Measurements from ENCODE around the gene GSTP1. TPM values are rescaled to one million over a fixed set of nuclear protein-coding genes. Genes with fewer than 3 reads are reported as not detected.

The GSTP1 gene
- total and polyA plus RNA-seq, 9 of the 15 experiments (the other 6 are each of a cell fraction or from before 2014, with no cell fraction given) = 592 to 2,150 (median 1,204) TPM

DNA sequence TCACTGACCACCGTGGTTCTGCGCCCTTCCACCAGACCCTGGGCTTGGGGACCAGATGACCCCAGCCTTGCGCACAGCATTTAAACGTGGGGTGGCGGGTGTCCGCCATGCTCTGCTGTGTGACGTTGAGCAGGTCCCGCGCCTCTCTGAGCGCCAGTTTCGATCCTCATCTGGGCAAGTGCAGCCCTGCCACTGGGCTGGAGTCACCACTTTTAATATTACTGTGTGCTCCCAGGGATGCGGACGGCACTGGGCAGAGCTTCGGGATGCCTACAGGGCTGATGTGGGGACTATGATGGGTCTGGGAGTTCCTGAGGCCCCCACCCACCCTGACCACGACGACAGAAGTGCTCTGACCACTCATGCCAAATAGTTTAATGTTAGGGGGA lies 47.3 kb downstream of the GSTP1 start (continued):
- TF ChIP-seq, protein P1, sequence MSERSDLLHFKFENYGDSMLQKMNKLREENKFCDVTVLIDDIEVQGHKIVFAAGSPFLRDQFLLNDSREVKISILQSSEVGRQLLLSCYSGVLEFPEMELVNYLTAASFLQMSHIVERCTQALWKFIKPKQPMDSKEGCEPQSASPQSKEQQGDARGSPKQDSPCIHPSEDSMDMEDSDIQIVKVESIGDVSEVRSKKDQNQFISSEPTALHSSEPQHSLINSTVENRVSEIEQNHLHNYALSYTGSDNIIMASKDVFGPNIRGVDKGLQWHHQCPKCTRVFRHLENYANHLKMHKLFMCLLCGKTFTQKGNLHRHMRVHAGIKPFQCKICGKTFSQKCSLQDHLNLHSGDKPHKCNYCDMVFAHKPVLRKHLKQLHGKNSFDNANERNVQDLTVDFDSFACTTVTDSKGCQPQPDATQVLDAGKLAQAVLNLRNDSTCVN (CRISPR knock-in tag; IDR thresholded peaks at IDR 0.05) = 0 out of 2 replicates have a peak, but pooled peaks have one; percentile 6
- TF ChIP-seq CHD4 (IDR thresholded peaks at IDR 0.05; ENCODE audit: insufficient read depth, insufficient replicate concordance, low read depth, low read length, poor library complexity, severe bottlenecking) (peak; percentile 93), MCM5 (IDR thresholded peaks at IDR 0.05; ENCODE audit: low read depth) (no peak), ATF3 (IDR thresholded peaks at IDR 0.05) (peak; percentile 42), ATF3 (CRISPR knock-in tag; conservative IDR thresholded peaks at IDR 0.05) (no peak), PML (IDR thresholded peaks at IDR 0.05; ENCODE audit: low read length) (no peak), CCNT2 (IDR thresholded peaks at IDR 0.05; ENCODE audit: borderline replicate concordance, extremely low read depth, insufficient read length, low read depth, low read length) (no peak), ZNF583 (CRISPR knock-in tag; IDR thresholded peaks at IDR 0.05) (0 out of 2 replicates have a peak, but pooled peaks have one; percentile 15), ZNF551 (CRISPR knock-in tag; IDR thresholded peaks at IDR 0.05) (no peak), NRF1 (conservative IDR thresholded peaks at IDR 0.05 in 1 of 2, IDR thresholded peaks at IDR 0.05 in 1 of 2) (no peak), ZNF445 (CRISPR knock-in tag; IDR thresholded peaks at IDR 0.05; ENCODE audit: low read depth) (no peak)
- TF ChIP-seq, protein P2, sequence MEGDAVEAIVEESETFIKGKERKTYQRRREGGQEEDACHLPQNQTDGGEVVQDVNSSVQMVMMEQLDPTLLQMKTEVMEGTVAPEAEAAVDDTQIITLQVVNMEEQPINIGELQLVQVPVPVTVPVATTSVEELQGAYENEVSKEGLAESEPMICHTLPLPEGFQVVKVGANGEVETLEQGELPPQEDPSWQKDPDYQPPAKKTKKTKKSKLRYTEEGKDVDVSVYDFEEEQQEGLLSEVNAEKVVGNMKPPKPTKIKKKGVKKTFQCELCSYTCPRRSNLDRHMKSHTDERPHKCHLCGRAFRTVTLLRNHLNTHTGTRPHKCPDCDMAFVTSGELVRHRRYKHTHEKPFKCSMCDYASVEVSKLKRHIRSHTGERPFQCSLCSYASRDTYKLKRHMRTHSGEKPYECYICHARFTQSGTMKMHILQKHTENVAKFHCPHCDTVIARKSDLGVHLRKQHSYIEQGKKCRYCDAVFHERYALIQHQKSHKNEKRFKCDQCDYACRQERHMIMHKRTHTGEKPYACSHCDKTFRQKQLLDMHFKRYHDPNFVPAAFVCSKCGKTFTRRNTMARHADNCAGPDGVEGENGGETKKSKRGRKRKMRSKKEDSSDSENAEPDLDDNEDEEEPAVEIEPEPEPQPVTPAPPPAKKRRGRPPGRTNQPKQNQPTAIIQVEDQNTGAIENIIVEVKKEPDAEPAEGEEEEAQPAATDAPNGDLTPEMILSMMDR (IDR thresholded peaks at IDR 0.05 in 2 of 3, conservative IDR thresholded peaks at IDR 0.05 in 1 of 3; ENCODE audit: insufficient read depth in 2 of 3, low read depth in 1 of 3, low read length in 3 of 3) = no peak
- TF ChIP-seq, protein P3, sequence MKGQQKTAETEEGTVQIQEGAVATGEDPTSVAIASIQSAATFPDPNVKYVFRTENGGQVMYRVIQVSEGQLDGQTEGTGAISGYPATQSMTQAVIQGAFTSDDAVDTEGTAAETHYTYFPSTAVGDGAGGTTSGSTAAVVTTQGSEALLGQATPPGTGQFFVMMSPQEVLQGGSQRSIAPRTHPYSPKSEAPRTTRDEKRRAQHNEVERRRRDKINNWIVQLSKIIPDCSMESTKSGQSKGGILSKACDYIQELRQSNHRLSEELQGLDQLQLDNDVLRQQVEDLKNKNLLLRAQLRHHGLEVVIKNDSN (CRISPR knock-in tag; IDR thresholded peaks at IDR 0.05) = peak; percentile 10; the same call in 1 of the 2 replicates
- TF ChIP-seq, protein P4, sequence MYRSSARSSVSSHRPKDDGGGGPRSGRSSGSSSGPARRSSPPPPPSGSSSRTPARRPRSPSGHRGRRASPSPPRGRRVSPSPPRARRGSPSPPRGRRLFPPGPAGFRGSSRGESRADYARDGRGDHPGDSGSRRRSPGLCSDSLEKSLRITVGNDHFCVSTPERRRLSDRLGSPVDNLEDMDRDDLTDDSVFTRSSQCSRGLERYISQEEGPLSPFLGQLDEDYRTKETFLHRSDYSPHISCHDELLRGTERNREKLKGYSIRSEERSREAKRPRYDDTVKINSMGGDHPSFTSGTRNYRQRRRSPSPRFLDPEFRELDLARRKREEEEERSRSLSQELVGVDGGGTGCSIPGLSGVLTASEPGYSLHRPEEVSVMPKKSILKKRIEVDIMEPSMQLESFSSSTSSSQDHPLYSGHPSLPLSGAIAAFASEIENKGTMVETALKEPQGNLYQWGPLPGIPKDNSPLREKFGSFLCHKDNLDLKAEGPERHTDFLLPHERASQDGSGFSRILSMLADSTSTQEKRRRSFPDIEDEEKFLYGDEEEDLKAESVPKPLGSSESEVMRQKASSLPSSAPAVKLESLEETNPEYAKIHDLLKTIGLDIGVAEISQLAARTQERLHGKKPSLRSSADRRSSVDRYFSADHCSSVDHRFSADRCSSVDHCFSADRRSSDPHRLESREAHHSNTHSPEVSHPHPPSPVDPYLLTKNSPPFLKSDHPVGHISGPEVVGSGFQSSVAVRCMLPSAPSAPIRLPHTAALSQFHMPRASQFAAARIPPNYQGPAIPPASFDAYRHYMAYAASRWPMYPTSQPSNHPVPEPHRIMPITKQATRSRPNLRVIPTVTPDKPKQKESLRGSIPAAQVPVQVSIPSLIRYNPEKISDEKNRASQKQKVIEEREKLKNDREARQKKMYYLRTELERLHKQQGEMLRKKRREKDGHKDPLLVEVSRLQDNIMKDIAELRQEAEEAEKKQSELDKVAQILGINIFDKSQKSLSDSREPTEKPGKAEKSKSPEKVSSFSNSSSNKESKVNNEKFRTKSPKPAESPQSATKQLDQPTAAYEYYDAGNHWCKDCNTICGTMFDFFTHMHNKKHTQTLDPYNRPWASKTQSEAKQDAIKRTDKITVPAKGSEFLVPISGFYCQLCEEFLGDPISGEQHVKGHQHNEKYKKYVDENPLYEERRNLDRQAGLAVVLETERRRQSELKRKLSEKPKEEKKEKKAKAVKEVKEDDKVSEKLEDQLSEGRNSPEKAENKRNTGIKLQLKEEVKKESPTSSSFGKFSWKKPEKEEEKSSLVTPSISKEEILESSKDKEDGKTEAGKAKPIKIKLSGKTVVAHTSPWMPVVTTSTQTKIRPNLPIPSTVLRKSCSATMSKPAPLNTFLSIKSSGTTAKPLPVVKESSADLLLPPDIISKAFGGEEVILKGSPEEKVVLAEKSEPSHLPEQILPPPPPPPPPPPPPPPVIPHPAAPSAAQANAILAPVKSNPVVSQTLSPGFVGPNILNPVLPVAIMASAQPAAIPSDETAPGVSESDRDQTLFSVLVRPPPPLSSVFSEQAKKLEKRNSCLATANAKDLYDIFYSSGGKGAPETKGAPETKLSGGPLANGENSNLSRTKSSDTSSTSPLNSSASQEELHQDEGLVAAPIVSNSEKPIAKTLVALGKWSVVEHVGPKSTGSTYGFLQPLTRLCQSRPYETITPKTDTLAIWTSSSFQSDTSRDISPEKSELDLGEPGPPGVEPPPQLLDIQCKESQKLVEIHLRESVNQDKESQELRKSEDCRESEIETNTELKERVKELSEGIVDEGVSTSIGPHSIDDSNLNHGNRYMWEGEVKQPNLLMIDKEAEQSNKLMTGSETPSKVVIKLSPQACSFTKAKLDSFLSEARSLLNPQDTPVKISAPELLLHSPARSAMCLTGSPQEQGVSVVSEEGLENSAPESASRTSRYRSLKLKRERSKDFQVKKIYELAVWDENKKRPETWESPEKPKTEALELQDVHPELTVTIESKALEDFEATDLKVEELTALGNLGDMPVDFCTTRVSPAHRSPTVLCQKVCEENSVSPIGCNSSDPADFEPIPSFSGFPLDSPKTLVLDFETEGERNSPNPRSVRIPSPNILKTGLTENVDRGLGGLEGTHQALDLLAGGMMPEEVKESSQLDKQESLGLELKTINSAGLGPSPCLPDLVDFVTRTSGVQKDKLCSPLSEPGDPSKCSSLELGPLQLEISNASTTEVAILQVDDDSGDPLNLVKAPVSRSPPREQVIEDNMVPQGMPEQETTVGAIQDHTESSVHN (IDR thresholded peaks at IDR 0.05; ENCODE audit: borderline replicate concordance in 1 of 2, low read depth in 1 of 2) = no peak
